ENCODE measurements around the gene ST6GALNAC3. TPM values are rescaled to one million over a fixed set of nuclear protein-coding genes. Genes with fewer than 3 reads are reported as not detected.

The ST6GALNAC3 gene
- total and polyA plus RNA-seq, 3 donors from 2014 or later, result 0.46 to 0.87 (median 0.74) TPM

DNA sequence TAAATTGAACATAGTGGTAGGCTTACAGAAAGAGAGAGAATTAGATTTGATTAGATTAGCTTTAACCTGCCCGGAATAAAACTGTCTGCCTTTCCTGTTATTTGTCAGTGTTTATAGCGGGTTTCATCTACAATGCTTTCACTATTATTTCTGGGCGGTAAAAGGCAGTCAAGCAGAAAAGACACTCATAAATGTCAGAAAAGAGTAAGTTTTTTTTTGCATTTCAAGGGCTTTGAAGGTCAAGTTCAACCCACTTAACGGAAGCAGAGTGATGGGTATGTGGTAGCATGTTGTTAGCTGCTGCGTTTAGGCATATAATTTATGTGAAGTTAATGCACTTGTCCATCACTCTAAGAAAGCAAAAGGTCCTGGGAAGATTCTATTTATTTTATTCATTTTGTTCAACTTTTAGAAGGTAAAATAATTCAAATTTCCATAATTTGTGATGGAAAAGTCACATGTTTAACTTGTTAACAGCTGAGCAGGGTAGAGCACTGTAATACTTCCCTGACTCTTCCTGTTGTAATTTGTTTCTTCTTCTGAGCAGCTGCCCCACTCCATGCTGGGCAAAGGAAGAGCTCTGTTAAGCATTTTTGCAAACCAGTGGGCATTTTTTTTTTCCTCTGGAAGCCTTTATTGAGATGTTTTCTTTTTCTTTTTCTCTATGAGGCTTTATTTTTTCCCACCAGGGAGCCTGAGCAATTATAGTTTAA, 220.1 kb downstream of the ST6GALNAC3 start:
- H3K27ac ChIP-seq, result no peak overlapping the region
- no peaks in the 10 kb centered on the region for H3K4me1 ChIP-seq
- no peaks in the 10 kb centered on the region for H3K36me3 ChIP-seq (ENCODE audit: low read depth, missing control alignments)
- intact Hi-C loops (cut with DNase I; ENCODE audit: low total_unique reads), result no loop called here
- WGBS, 2 donors, result 84 to 85% methylated on average over 5 of the region's 5 CpGs
- TF ChIP-seq POLR2A (IDR thresholded peaks at IDR 0.05), result no peak
- TF ChIP-seq, protein P1, sequence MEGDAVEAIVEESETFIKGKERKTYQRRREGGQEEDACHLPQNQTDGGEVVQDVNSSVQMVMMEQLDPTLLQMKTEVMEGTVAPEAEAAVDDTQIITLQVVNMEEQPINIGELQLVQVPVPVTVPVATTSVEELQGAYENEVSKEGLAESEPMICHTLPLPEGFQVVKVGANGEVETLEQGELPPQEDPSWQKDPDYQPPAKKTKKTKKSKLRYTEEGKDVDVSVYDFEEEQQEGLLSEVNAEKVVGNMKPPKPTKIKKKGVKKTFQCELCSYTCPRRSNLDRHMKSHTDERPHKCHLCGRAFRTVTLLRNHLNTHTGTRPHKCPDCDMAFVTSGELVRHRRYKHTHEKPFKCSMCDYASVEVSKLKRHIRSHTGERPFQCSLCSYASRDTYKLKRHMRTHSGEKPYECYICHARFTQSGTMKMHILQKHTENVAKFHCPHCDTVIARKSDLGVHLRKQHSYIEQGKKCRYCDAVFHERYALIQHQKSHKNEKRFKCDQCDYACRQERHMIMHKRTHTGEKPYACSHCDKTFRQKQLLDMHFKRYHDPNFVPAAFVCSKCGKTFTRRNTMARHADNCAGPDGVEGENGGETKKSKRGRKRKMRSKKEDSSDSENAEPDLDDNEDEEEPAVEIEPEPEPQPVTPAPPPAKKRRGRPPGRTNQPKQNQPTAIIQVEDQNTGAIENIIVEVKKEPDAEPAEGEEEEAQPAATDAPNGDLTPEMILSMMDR (IDR thresholded peaks at IDR 0.05), result no peak
- no peak overlapping the region for H3K4me3 ChIP-seq
- no peaks in the 10 kb centered on the region for H3K27me3 ChIP-seq
- no peaks in the 10 kb centered on the region for H3K9me3 ChIP-seq
- DNase-seq, result no peak

DNA sequence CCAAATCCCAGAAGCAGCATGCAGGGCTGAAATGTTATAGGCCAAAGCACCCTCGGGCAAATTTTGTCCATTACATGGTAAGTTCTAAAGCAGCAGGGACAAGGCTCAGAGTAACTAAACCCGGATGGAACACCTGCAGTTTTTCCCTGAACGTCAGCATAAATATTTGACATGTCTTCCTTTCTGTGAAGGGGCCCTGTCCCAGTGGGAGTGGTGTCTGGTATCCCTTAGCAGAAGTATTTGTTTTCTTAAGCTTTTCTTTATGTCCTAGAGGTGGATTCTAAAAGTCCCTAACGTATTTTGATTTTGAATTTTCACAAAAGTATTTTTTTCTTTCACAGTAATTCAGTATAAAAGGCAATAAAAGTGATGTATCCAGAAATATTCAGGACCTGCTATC, 223.9 kb downstream of the ST6GALNAC3 start:
- Histone ChIP-seq H3K27me3 (no peaks in the 10 kb centered on the region), H3K4me1 (no peaks in the 10 kb centered on the region), H3K4me3 (no peak overlapping the region), H3K27ac (no peak overlapping the region), H3K9me3 (no peaks in the 10 kb centered on the region), H3K36me3 (ENCODE audit: low read depth, missing control alignments) (no peaks in the 10 kb centered on the region)
- intact Hi-C loops (cut with DNase I; ENCODE audit: low total_unique reads), result no loop called here
- 78 to 80% methylated on average over 4 of the region's 4 CpGs for WGBS, 2 donors
- no peak for DNase-seq
- TF ChIP-seq, protein P1 (IDR thresholded peaks at IDR 0.05), result no peak
- TF ChIP-seq POLR2A (IDR thresholded peaks at IDR 0.05), result no peak

DNA sequence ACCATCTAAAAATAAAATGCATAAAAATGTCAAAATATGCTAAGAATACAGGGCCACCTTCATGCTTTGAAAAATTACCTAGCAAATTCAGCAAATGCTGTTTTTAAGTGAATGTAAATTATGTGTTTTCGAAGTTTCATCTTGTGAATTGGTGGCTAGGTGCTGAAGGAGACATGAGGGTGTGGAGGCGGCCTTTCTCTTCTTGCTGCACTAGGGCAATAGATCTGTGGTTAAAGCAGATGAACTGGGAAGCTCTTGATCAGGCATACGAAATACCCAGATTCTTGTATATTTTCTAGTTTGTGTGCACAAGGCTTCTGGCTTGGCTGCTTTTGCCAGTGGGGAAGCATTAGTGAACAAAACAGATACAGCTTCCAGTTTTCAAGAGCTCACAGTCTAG, 224.5 kb downstream of the ST6GALNAC3 start:
- Histone ChIP-seq H3K27ac (no peak overlapping the region), H3K9me3 (no peaks in the 10 kb centered on the region), H3K4me3 (no peak overlapping the region), H3K27me3 (no peaks in the 10 kb centered on the region), H3K36me3 (ENCODE audit: low read depth, missing control alignments) (no peaks in the 10 kb centered on the region), H3K4me1 (no peaks in the 10 kb centered on the region)
- intact Hi-C loops (cut with DNase I; ENCODE audit: low total_unique reads), result no loop called here
- WGBS, 2 donors, result 90 to 96% methylated on average over 3 of the region's 3 CpGs
- TF ChIP-seq POLR2A (IDR thresholded peaks at IDR 0.05), result no peak
- TF ChIP-seq, protein P1 (IDR thresholded peaks at IDR 0.05), result no peak
- no peak for DNase-seq

DNA sequence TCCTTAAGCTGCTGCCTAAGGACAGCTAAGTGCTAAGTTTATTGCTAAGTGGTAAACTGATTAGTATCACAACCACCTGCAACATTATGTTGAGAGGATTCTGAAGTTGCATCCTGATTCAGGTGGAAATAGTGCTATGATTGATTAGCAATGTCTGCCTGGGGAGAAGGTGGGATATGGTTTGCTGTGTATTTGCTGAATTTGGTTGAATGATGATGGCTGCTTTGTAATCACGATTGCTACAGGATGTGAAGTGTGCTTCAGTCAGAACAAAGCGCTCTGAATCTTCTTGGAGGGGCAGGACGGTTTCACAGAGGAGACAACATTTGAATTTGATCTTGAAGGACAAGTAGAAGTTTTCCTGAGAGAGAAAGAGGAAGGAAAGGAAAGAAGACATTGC, 226.0 kb downstream of the ST6GALNAC3 start:
- no peaks in the 10 kb centered on the region for H3K9me3 ChIP-seq
- no peaks in the 10 kb centered on the region for H3K4me1 ChIP-seq
- H3K27ac ChIP-seq, result no peak overlapping the region
- WGBS, 2 donors, result 75 to 80% methylated on average over 3 of the region's 3 CpGs
- TF ChIP-seq, protein P1 (IDR thresholded peaks at IDR 0.05), result no peak
- TF ChIP-seq POLR2A (IDR thresholded peaks at IDR 0.05), result no peak
- H3K36me3 ChIP-seq (ENCODE audit: low read depth, missing control alignments), result no peaks in the 10 kb centered on the region
- H3K27me3 ChIP-seq, result no peaks in the 10 kb centered on the region
- intact Hi-C loops (cut with DNase I; ENCODE audit: low total_unique reads), result no loop called here
- no peak overlapping the region for H3K4me3 ChIP-seq
- DNase-seq, result no peak

All from testis (tissue), 3 donors.